Kidney (tissue), 14 donors: ENCODE results near the gene LRRTM2. TPM values are rescaled to one million over a fixed set of nuclear protein-coding genes. Genes with fewer than 3 reads are reported as not detected.

Source experiments
- DNase-seq, 5 donors: peaks; one replicate each; pipeline ENCODE4 v3.0.0-alpha.2; 2013 to 2020
- FAIRE-seq: peaks from 2 replicates; lab custom pipeline; 2012; peaks lifted over from hg19 to GRCh38; lab: Jason Lieb, UNC
- H3K27ac ChIP-seq, 2 donors: one replicate each; pipeline ENCODE4 v1.7.0; 2013; ENCODE audit warnings: low read depth in 2 of 2, low read length in 2 of 2, inconsistent platforms in 1 of 2
- H3K27me3 ChIP-seq: one replicate; pipeline ENCODE4 v1.7.1; 2013; ENCODE audit warnings: low read length, inconsistent platforms; ENCODE audit not compliant: control insufficient read depth, insufficient read depth
- H3K36me3 ChIP-seq, 3 donors: one replicate each; pipeline versions ENCODE4 v1.7.0 to v1.7.1; 2013; ENCODE audit warnings: low read length in 3 of 3, control low read depth in 1 of 3, inconsistent platforms in 1 of 3; ENCODE audit not compliant: insufficient read depth in 3 of 3, control insufficient read depth in 2 of 3
- H3K4me1 ChIP-seq, 3 donors: one replicate each; pipeline versions ENCODE4 v1.7.0 to v1.7.1; 2013; ENCODE audit warnings: low read length in 3 of 3, inconsistent platforms in 1 of 3, low read depth in 1 of 3; ENCODE audit not compliant: control insufficient read depth in 2 of 3, insufficient read depth in 2 of 3
- H3K4me3 ChIP-seq, 3 donors: one replicate each; pipeline versions ENCODE4 v1.7.0 to v1.8.1; 2013; ENCODE audit warnings: low read length in 3 of 3, control low read depth in 1 of 3, inconsistent platforms in 1 of 3
- H3K9ac ChIP-seq, 3 donors: one replicate each; pipeline versions ENCODE4 v1.7.0 to v1.7.1; 2013; ENCODE audit warnings: low read length in 3 of 3, control low read depth in 1 of 3, inconsistent platforms in 1 of 3
- H3K9me3 ChIP-seq, 3 donors: one replicate each; pipeline versions ENCODE4 v1.7.0 to v1.7.1; 2013; ENCODE audit warnings: low read length in 3 of 3, control low read depth in 1 of 3, inconsistent platforms in 1 of 3; ENCODE audit not compliant: control insufficient read depth in 2 of 3, insufficient read depth in 1 of 3
- CTCF ChIP-seq: IDR thresholded peaks from 3 replicates; pipeline ENCODE4 v1.5.1; 2012; ENCODE audit warnings: mild to moderate bottlenecking, moderate library complexity, borderline replicate concordance; ENCODE audit not compliant: insufficient read depth; ENCODE audit errors: extremely low read depth
- intact Hi-C: fragments of 100-400 bp; cut with DNase I; formaldehyde crosslinking; loops from one replicate; pipeline ENCODE4 v1.11.1; 2022
- polyA plus RNA-seq: library from polyadenylated mRNA; stranded (reverse); fragments of 350-450 nt; fragmentation: Illumina TruSeq; extraction: RNeasy Lipid Tissue Mini Kit (QIAGEN cat#74804); gene quantifications from one replicate; pipeline ENCODE4 v1.2.3, GENCODE V29; 2014; ENCODE audit warnings: low read depth, low replicate concordance; ENCODE audit not compliant: insufficient read depth
- total RNA-seq: library from RNA; stranded (reverse); fragmentation: NEBNext Ultra II Directional; extraction: Animal tissue kit (Norgen Biotek cat#: 25700); gene quantifications from one replicate; pipeline ENCODE4 v1.2.1, GENCODE V29; 2021
- donor health status: control.
- donor health status: control.
- donor health status: control.
- donor health status: control.
- donor health status: control.
- donor health status: DM: yes; HTN: yes; CAD: no.
- donor health status: Normal renal cell carcinoma (clear cell type).

Gene LRRTM2
- total and polyA plus RNA-seq, 2 donors from 2014 or later, result 0.03 TPM; not detected in 1

GRCh38 chr5:138890644-138891043 lies 15.5 kb upstream of the LRRTM2 start:
- no peak for FAIRE-seq
- H3K9ac ChIP-seq, result no peak overlapping the region
- peaks cover 12 to 36% (median 17%) of the 10 kb centered on the region in 3 donors for H3K36me3 ChIP-seq
- TF ChIP-seq CTCF, result no peak
- no peak overlapping the region for H3K4me3 ChIP-seq
- intact Hi-C loops, result no loop called here
- no peak overlapping the region for H3K27ac ChIP-seq
- no peaks in the 10 kb centered on the region for H3K27me3 ChIP-seq
- no peak for DNase-seq
- no peaks in the 10 kb centered on the region for H3K4me1 ChIP-seq
- peaks cover 0 to 4% (median 0%) of the 10 kb centered on the region in 3 donors for H3K9me3 ChIP-seq

GRCh38 chr5:138889994-138890393 lies 14.9 kb upstream of the LRRTM2 start:
- H3K4me1 ChIP-seq, result no peaks in the 10 kb centered on the region
- H3K9ac ChIP-seq, result no peak overlapping the region
- peaks cover 0 to 4% (median 0%) of the 10 kb centered on the region in 3 donors for H3K9me3 ChIP-seq
- no peak overlapping the region for H3K27ac ChIP-seq
- no peaks in the 10 kb centered on the region for H3K27me3 ChIP-seq
- DNase-seq, result no peak
- H3K36me3 ChIP-seq, result peaks cover 12 to 36% (median 17%) of the 10 kb centered on the region in 3 donors
- intact Hi-C loops, result no loop called here
- H3K4me3 ChIP-seq, result no peak overlapping the region
- no peak for FAIRE-seq
- TF ChIP-seq CTCF, result no peak

- Histone ChIP-seq H3K4me3 (no peak overlapping the region), H3K27me3 (no peaks in the 10 kb centered on the region), H3K36me3 (peaks cover 10 to 22% (median 14%) of the 10 kb centered on the region in 3 donors), H3K9ac (no peak overlapping the region), H3K9me3 (no peaks in the 10 kb centered on the region), H3K27ac (no peak overlapping the region), H3K4me1 (peaks cover 0 to 4% (median 3%) of the 10 kb centered on the region in 3 donors)
- FAIRE-seq (no peak), DNase-seq (peak in 2 of 5 donors; percentile 42 to 53)
- TF ChIP-seq CTCF, result no peak
- intact Hi-C loops, result no loop called here
Measured at GRCh38 chr5:138884554-138884953, 9.4 kb upstream of the LRRTM2 start.

- no peak overlapping the region for H3K27ac ChIP-seq
- no peak for TF ChIP-seq CTCF
- no peak overlapping the region for H3K9ac ChIP-seq
- H3K9me3 ChIP-seq, result no peaks in the 10 kb centered on the region
- no peaks in the 10 kb centered on the region for H3K27me3 ChIP-seq
- intact Hi-C loops, result no loop called here
- H3K4me1 ChIP-seq, result peaks cover 0 to 4% (median 3%) of the 10 kb centered on the region in 3 donors
- DNase-seq (no peak), FAIRE-seq (no peak)
- peaks cover 8 to 19% (median 11%) of the 10 kb centered on the region in 3 donors for H3K36me3 ChIP-seq
- H3K4me3 ChIP-seq, result no peak overlapping the region
Measured at GRCh38 chr5:138884094-138884493, 9.0 kb upstream of the LRRTM2 start.
